HepG2 (cell line): ENCODE measurements around the gene CD99L2. TPM values are rescaled to one million over a fixed set of nuclear protein-coding genes. Genes with fewer than 3 reads are reported as not detected.

Experiments used
- ATAC-seq: fragments of 200-7000 bp; cut with Tn5 transposase; 3 replicates; pipeline ENCODE4 v1.9.1; 2020; ENCODE audit warnings: mild to moderate bottlenecking, moderate library complexity
- BruUV-seq: library from RNA; stranded (reverse); fragments of 400-500 nt; replicated peaks from 2 replicates; lab custom pipeline; 2021; lab: Mats Ljungman, UMichigan
- CTCF ChIA-PET: fragments of 300-600 bp; formaldehyde crosslinking; extraction: SDS; loops from one replicate; lab custom pipeline; 2021; ENCODE audit warnings: low total read pairs, inconsistent platforms, low intra/inter-chr PET ratio; lab: Yijun Ruan, JAX
- POLR2A ChIA-PET: fragments of 350-600 bp; sonication (Branson Sonifier 250); formaldehyde crosslinking; loops from one replicate; lab custom pipeline; 2020; ENCODE audit warnings: antibody characterized with exemption, inconsistent platforms; lab: Yijun Ruan, JAX
- DNase-seq: peaks from one replicate; pipeline ENCODE4 v3.0.0-alpha.2; 2015; ENCODE audit warnings: low spot score
- FAIRE-seq: peaks from 3 replicates; lab custom pipeline; 2011; peaks lifted over from hg19 to GRCh38; lab: Jason Lieb, UNC
- H2AFZ ChIP-seq: one replicate; pipeline ENCODE4 v1.6.1; 2011; ENCODE audit warnings: low read length, inconsistent platforms
- H3K27ac ChIP-seq: fragments of 300-600 bp; 3 replicates; pipeline ENCODE4 v1.8.0; 2011; ENCODE audit warnings: mixed run types, mild to moderate bottlenecking, mixed read lengths, low read length, inconsistent platforms; ENCODE audit not compliant: insufficient read depth; ENCODE audit errors: extremely low read length
- H3K27me3 ChIP-seq, 2 experiments: fragments of 200-600 bp in 1 of 2; 2 replicates in 1 of 2; 3 replicates in 1 of 2; pipeline versions ENCODE4 v1.6.0 to v1.8.0; 2011; ENCODE audit warnings: low read length in 2 of 2, mild to moderate bottlenecking in 2 of 2, moderate library complexity in 2 of 2, inconsistent platforms in 1 of 2; ENCODE audit not compliant: insufficient read depth in 2 of 2, control insufficient read depth in 1 of 2
- H3K36me3 ChIP-seq, 2 experiments: fragments of 200-600 bp in 1 of 2; replicated peaks in 1 of 2; 2 replicates in 1 of 2; 3 replicates in 1 of 2; pipeline versions ENCODE4 v1.5.1 to v1.8.0; 2011; ENCODE audit warnings: low read length in 2 of 2, inconsistent platforms in 1 of 2; ENCODE audit not compliant: insufficient read depth in 2 of 2, control insufficient read depth in 1 of 2
- H3K4me1 ChIP-seq: 2 replicates; pipeline ENCODE4 v1.5.1; 2012; ENCODE audit warnings: low read length, inconsistent platforms; ENCODE audit not compliant: insufficient read depth
- H3K4me2 ChIP-seq: 2 replicates; pipeline ENCODE4 v1.6.0; 2011; ENCODE audit warnings: low read depth, low read length, inconsistent platforms
- H3K4me3 ChIP-seq, 3 experiments: fragments of 200-600 bp in 1 of 3; sonication (generic), shearing (Covaris generic) in 1 of 3; replicated peaks in 1 of 3; 2 replicates each; pipeline ENCODE4 v1.5.1; 2011 to 2016; ENCODE audit warnings: low read length in 3 of 3, inconsistent platforms in 2 of 3, low read depth in 2 of 3, mild to moderate bottlenecking in 2 of 3, control low read depth in 1 of 3, mixed read lengths in 1 of 3; ENCODE audit not compliant: insufficient read depth in 1 of 3
- H3K79me2 ChIP-seq: one replicate; pipeline ENCODE4 v1.6.1; 2011; ENCODE audit warnings: low read length, inconsistent platforms; ENCODE audit not compliant: insufficient read depth
- H3K9ac ChIP-seq: 2 replicates; pipeline ENCODE4 v1.6.0; 2011; ENCODE audit warnings: mild to moderate bottlenecking, low read depth, low read length, inconsistent platforms; ENCODE audit not compliant: insufficient read depth
- H3K9me3 ChIP-seq: 2 replicates; pipeline ENCODE4 v1.5.1; 2012; ENCODE audit warnings: mild to moderate bottlenecking, low read length
- H4K20me1 ChIP-seq: 2 replicates; pipeline ENCODE4 v1.6.0; 2011; ENCODE audit warnings: inconsistent platforms, mild to moderate bottlenecking, low read length, moderate library complexity; ENCODE audit not compliant: insufficient read depth
- FOXK1 ChIP-seq: sonication (generic); formaldehyde crosslinking; IDR thresholded peaks from 2 replicates; pipeline ENCODE4 v1.4.0; 2020; ENCODE audit warnings: low read depth, missing genetic modification reagents, borderline replicate concordance
- ONECUT2 ChIP-seq: sonication (generic); formaldehyde crosslinking; IDR thresholded peaks from 2 replicates; pipeline ENCODE4 v1.4.0; 2020; ENCODE audit warnings: missing genetic modification reagents
- PBX3 ChIP-seq: sonication (generic); formaldehyde crosslinking; IDR thresholded peaks from 2 replicates; pipeline ENCODE4 v1.8.1; 2023; ENCODE audit warnings: missing genetic modification reagents, inconsistent platforms, borderline replicate concordance
- SMC3 ChIP-seq: IDR thresholded peaks from 2 replicates; pipeline ENCODE4 v1.6.1; 2011; ENCODE audit warnings: low read length, improper control_type of control experiment
- ZNF296 ChIP-seq: sonication (generic); formaldehyde crosslinking; conservative IDR thresholded peaks from 2 replicates; pipeline ENCODE4 v1.5.0; 2020; ENCODE audit warnings: mild to moderate bottlenecking, missing genetic modification reagents
- ZNF619 ChIP-seq: sonication (generic); formaldehyde crosslinking; IDR thresholded peaks from 2 replicates; pipeline ENCODE4 v1.4.0; 2020; ENCODE audit warnings: mild to moderate bottlenecking, missing genetic modification reagents
- ZNF75D ChIP-seq: sonication (generic); formaldehyde crosslinking; IDR thresholded peaks from 2 replicates; pipeline ENCODE4 v1.8.1; 2023; ENCODE audit warnings: missing genetic modification reagents, mild to moderate bottlenecking, borderline replicate concordance
- WGBS: methylation state at CpG from one replicate; pipeline ENCODE4 v1.1.6; 2017; ENCODE audit warnings: low lambda C conversion rate; 5-methylcytosine and 5-hydroxymethylcytosine counted together
- in situ Hi-C: cut with HindIII; loops from 2 replicates; pipeline ENCODE4 v1.10.0; 2017; ENCODE audit warnings: low pct_unique_long_range_greater_than_20kb; ENCODE audit not compliant: extremely low pct_ligation_motif_present
- intact Hi-C: fragments of 100-400 bp; cut with micrococcal nuclease; formaldehyde crosslinking; loops from one replicate; pipeline ENCODE4 v1.10.0; 2022; ENCODE audit not compliant: unreplicated experiment
- polyA plus RNA-seq, 8 experiments: library from polyadenylated mRNA; depleted of rRNA in 3 of 8; stranded (reverse) in 7 of 8; unstranded in 1 of 8; fragments of >200 nt; fragmentation: Illumina TruSeq in 4 of 8; extraction: Trizol in 4 of 8; gene quantifications; 2 replicates each; pipeline versions ENCODE4 v1.2.1 to v1.2.3, GENCODE V29; 2011 to 2016; ENCODE audit warnings: low read depth in 4 of 8, missing spikeins in 1 of 8, mixed read lengths in 1 of 8; ENCODE audit not compliant: insufficient read depth in 1 of 8
- total RNA-seq, 5 experiments: library from RNA; depleted of rRNA; stranded (reverse); fragments of >200 nt; fragmentation: Illumina TruSeq; extraction: Trizol; gene quantifications; 2 replicates each; pipeline ENCODE4 v1.2.3, GENCODE V29; 2016; ENCODE audit warnings: low read depth in 1 of 5
- TF ChIP-seq, protein P1 (sequence below): sonication (generic); formaldehyde crosslinking; IDR thresholded peaks from 2 replicates; pipeline ENCODE4 v1.5.0; 2020; ENCODE audit warnings: mild to moderate bottlenecking, missing genetic modification reagents

The CD99L2 gene
- total and polyA plus RNA-seq, 2 of the 13 experiments (the other 11 are each of a cell fraction or from before 2014, with no cell fraction given): 6.9 to 7.6 TPM

GRCh38 chrX:150759568-150760416 is 138.7 kb downstream of the CD99L2 start:
- no peak for DNase-seq
- POLR2A ChIA-PET: no interaction called here
- intact Hi-C loops (no loop called here), in situ Hi-C loops (no loop called here)
- H3K9me3 ChIP-seq: no peaks in the 10 kb centered on the region
- 96% methylated on average over 9 of the region's 22 CpGs for WGBS
- CTCF ChIA-PET: no interaction called here
- BruUV-seq: no TSS peak
- H3K4me1 ChIP-seq: no peaks in the 10 kb centered on the region
- TF ChIP-seq ZNF75D (CRISPR knock-in tag) (no peak), PBX3 (CRISPR knock-in tag) (no peak), FOXK1 (no peak), ZNF619 (CRISPR knock-in tag) (no peak), ZNF296 (CRISPR knock-in tag) (no peak), ONECUT2 (CRISPR knock-in tag) (no peak), SMC3 (no peak)
- TF ChIP-seq, protein P1, sequence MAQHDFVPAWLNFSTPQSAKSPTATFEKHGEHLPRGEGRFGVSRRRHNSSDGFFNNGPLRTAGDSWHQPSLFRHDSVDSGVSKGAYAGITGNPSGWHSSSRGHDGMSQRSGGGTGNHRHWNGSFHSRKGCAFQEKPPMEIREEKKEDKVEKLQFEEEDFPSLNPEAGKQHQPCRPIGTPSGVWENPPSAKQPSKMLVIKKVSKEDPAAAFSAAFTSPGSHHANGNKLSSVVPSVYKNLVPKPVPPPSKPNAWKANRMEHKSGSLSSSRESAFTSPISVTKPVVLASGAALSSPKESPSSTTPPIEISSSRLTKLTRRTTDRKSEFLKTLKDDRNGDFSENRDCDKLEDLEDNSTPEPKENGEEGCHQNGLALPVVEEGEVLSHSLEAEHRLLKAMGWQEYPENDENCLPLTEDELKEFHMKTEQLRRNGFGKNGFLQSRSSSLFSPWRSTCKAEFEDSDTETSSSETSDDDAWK: no peak
- H3K4me2 ChIP-seq: no peak overlapping the region
- H4K20me1 ChIP-seq: no peaks in the 10 kb centered on the region
- H3K4me3 ChIP-seq: no peak overlapping the region
- H3K9ac ChIP-seq: no peak overlapping the region
- H3K27me3 ChIP-seq: no peaks in the 10 kb centered on the region
- H2AFZ ChIP-seq: no peak overlapping the region
- no peak for ATAC-seq
- no peaks in the 10 kb centered on the region for H3K79me2 ChIP-seq
- no peak for FAIRE-seq
- no peak overlapping the region for H3K27ac ChIP-seq
- no peaks in the 10 kb centered on the region; a peak in 1 of 5 replicates for H3K36me3 ChIP-seq
